Left lung (tissue), 10 donors: ENCODE results near the gene ARHGAP28. TPM values are rescaled to one million over a fixed set of nuclear protein-coding genes. Genes with fewer than 3 reads are reported as not detected.
A peak's percentile ranks its signal among the peaks of the same experiment; 100 is the strongest.

ENCODE experiments used
- ATAC-seq: fragments of 200-7000 bp; cut with Tn5 transposase; one replicate; pipeline ENCODE4 v1.9.1; 2020; ENCODE audit warnings: moderate library complexity
- DNase-seq, 4 donors: peaks; one replicate each; pipeline ENCODE4 v3.0.0-alpha.2; 2013 to 2020
- H3K27ac ChIP-seq, 2 donors: fragments of 200-600 bp; sonication (generic) in 1 of 2; one replicate each; pipeline versions ENCODE4 v1.5.0 to v1.8.0; 2020 to 2021
- H3K27me3 ChIP-seq, 2 donors: fragments of 200-600 bp; sonication (generic) in 1 of 2; one replicate each; pipeline versions ENCODE4 v1.5.0 to v1.8.0; 2020 to 2021
- H3K36me3 ChIP-seq, 2 donors: fragments of 200-600 bp; sonication (generic) in 1 of 2; one replicate each; pipeline versions ENCODE4 v1.5.0 to v1.8.0; 2020 to 2021
- H3K4me1 ChIP-seq, 2 donors: fragments of 200-600 bp; one replicate each; pipeline ENCODE4 v1.8.0; 2021
- H3K4me3 ChIP-seq, 2 donors: fragments of 200-600 bp; sonication (generic) in 1 of 2; one replicate each; pipeline versions ENCODE4 v1.5.0 to v1.8.0; 2020 to 2021; ENCODE audit warnings: mild to moderate bottlenecking in 1 of 2
- H3K9me3 ChIP-seq, 2 donors: fragments of 200-600 bp; sonication (generic) in 1 of 2; one replicate each; pipeline versions ENCODE4 v1.5.0 to v1.8.0; 2020 to 2021
- intact Hi-C, 2 donors: fragments of 100-400 bp; cut with DNase I; formaldehyde crosslinking; loops; one replicate each; pipeline versions ENCODE4 v1.11.2 to v1.14.2; 2022
- polyA plus RNA-seq, 6 donors: library from polyadenylated mRNA; unstranded; fragments of 120-200 nt; gene quantifications; one replicate each; pipeline ENCODE4 v1.2.1, GENCODE V29; 2013; ENCODE audit not compliant: insufficient read length in 6 of 6
- total RNA-seq, 2 donors: library from RNA; stranded (reverse); fragmentation: NEBNext Ultra II Directional; extraction: Animal tissue kit (Norgen Biotek cat#: 25700); gene quantifications; one replicate each; pipeline ENCODE4 v1.2.1, GENCODE V29; 2021
- TF ChIP-seq, protein P1 (sequence below), 2 donors: fragments of 200-600 bp; sonication (generic) in 1 of 2; IDR thresholded peaks; one replicate each; pipeline versions ENCODE4 v1.5.0 to v1.8.0; 2021; ENCODE audit warnings: antibody characterized with exemption in 2 of 2
- donor health status: DM: no; HTN: yes; CAD: no.
- donor health status: DM: no; HTN: no; CAD: no.

ARHGAP28 gene
- total and polyA plus RNA-seq, 8 donors = 16.6 to 262 (median 208) TPM

GRCh38 chr18:6920099-6920955, 190.8 kb downstream of the ARHGAP28 start:
- H3K4me3 ChIP-seq = no peak overlapping the region
- no peaks in the 10 kb centered on the region for H3K36me3 ChIP-seq
- H3K27me3 ChIP-seq = no peaks in the 10 kb centered on the region
- ATAC-seq (peak; percentile 89), DNase-seq (peak in 3 of 4 donors; percentile 69 to 78 (median 72))
- intact Hi-C loops = loop anchor here in 1 of 2 donors (10.0 kb wide), 1 partner anchor 254 kb away; no protein-coding TSS in a partner anchor
- H3K9me3 ChIP-seq = no peaks in the 10 kb centered on the region
- H3K27ac ChIP-seq = no peak overlapping the region
- no peaks in the 10 kb centered on the region for H3K4me1 ChIP-seq
- TF ChIP-seq, protein P1, sequence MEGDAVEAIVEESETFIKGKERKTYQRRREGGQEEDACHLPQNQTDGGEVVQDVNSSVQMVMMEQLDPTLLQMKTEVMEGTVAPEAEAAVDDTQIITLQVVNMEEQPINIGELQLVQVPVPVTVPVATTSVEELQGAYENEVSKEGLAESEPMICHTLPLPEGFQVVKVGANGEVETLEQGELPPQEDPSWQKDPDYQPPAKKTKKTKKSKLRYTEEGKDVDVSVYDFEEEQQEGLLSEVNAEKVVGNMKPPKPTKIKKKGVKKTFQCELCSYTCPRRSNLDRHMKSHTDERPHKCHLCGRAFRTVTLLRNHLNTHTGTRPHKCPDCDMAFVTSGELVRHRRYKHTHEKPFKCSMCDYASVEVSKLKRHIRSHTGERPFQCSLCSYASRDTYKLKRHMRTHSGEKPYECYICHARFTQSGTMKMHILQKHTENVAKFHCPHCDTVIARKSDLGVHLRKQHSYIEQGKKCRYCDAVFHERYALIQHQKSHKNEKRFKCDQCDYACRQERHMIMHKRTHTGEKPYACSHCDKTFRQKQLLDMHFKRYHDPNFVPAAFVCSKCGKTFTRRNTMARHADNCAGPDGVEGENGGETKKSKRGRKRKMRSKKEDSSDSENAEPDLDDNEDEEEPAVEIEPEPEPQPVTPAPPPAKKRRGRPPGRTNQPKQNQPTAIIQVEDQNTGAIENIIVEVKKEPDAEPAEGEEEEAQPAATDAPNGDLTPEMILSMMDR (IDR thresholded peaks at IDR 0.05) = peak; percentile 29 to 43

GRCh38 chr18:6921571-6921970, 192.1 kb downstream of the ARHGAP28 start:
- Histone ChIP-seq H3K27ac (no peak overlapping the region), H3K36me3 (no peaks in the 10 kb centered on the region), H3K27me3 (no peaks in the 10 kb centered on the region), H3K9me3 (no peaks in the 10 kb centered on the region), H3K4me3 (no peak overlapping the region), H3K4me1 (no peaks in the 10 kb centered on the region)
- DNase-seq = no peak
- ATAC-seq = no peak
- TF ChIP-seq, protein P1 (IDR thresholded peaks at IDR 0.05) = no peak
- intact Hi-C loops = loop anchor here in 1 of 2 donors (10.0 kb wide), 1 partner anchor 253 kb away; no protein-coding TSS in a partner anchor

DNA sequence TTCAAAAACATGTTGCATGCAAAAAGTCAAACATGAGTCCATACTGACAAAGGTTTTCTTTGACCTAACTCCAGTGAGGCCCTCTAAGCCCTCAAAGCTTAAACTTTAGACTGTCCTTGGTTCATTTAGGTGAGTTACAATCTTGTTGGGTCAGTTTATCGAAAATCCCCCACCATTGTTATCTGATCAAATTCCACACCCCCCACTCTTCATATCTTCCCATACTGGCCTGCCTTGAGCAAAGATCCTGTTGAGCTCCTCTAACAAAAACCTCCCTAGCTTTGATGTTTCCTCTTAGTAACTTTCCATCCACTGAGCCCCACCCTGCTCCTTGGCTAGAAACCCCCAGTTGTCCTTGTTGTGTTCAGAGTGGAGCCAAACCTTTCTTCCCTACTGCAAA, 193.7 kb downstream of the ARHGAP28 start:
- no peaks in the 10 kb centered on the region for H3K9me3 ChIP-seq
- intact Hi-C loops = loop anchor here in 1 of 2 donors (10.0 kb wide), 1 partner anchor 252 kb away; no protein-coding TSS in a partner anchor
- no peaks in the 10 kb centered on the region for H3K27me3 ChIP-seq
- H3K27ac ChIP-seq = no peak overlapping the region
- H3K36me3 ChIP-seq = no peaks in the 10 kb centered on the region
- no peak overlapping the region for H3K4me3 ChIP-seq
- DNase-seq (no peak), ATAC-seq (no peak)
- no peaks in the 10 kb centered on the region for H3K4me1 ChIP-seq
- TF ChIP-seq, protein P1 (IDR thresholded peaks at IDR 0.05) = no peak

DNA sequence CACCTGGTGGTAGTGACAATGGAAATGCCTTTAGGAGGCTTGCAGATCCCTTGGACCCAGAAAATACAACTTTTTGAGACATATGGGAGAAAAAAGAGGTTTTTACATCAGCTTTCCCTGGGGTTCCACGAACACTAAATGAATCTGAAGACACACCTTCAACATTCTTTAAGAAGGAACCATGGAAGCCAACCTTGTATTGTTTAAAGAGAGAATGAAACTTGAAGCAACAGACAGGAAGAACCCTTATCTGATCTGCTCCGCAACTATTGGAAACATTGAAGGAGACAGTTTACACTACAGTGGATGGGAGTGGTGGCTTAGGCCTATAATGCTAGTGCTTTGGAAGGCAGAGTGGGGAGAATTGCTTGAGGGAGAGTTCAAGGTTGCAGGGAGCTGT, 197.6 kb downstream of the ARHGAP28 start:
- Histone ChIP-seq H3K4me1 (no peaks in the 10 kb centered on the region), H3K27ac (no peak overlapping the region), H3K4me3 (no peak overlapping the region), H3K36me3 (no peaks in the 10 kb centered on the region), H3K27me3 (no peaks in the 10 kb centered on the region), H3K9me3 (no peaks in the 10 kb centered on the region)
- intact Hi-C loops = loop anchor here in 1 of 2 donors (10.0 kb wide), 1 partner anchor 248 kb away; no protein-coding TSS in a partner anchor
- TF ChIP-seq, protein P1 (IDR thresholded peaks at IDR 0.05) = no peak
- ATAC-seq (no peak), DNase-seq (no peak)

DNA sequence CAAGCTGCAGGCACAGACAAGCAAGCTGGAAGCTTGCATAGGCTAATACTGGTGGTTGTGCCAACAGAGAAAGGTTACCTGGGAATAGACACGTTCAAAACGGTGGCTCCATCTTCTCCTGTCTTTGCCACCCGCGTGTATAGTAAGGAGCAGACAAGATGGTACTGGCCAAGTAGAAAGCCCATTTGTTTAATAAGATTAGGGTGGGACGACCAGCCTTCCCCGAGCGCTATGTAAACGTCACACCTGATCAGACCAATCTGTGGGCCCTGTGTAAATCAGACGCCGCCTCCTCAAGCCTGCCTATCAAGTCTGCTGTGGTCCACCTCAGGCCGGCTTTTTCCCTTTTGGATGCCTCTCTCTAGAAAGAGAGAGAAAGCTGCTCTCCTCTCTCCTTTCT, 198.8 kb downstream of the ARHGAP28 start:
- no peak overlapping the region for H3K4me3 ChIP-seq
- no peaks in the 10 kb centered on the region for H3K27me3 ChIP-seq
- no peaks in the 10 kb centered on the region for H3K9me3 ChIP-seq
- intact Hi-C loops = loop anchor here in 1 of 2 donors (10.0 kb wide), 1 partner anchor 246 kb away; no protein-coding TSS in a partner anchor
- TF ChIP-seq, protein P1 (IDR thresholded peaks at IDR 0.05) = no peak
- no peak overlapping the region for H3K27ac ChIP-seq
- DNase-seq (no peak), ATAC-seq (no peak)
- H3K4me1 ChIP-seq = no peaks in the 10 kb centered on the region
- no peaks in the 10 kb centered on the region for H3K36me3 ChIP-seq
